Measurements from ENCODE around the gene ANKRD28. TPM values are rescaled to one million over a fixed set of nuclear protein-coding genes. Genes with fewer than 3 reads are reported as not detected.

Gene ANKRD28
- total and polyA plus RNA-seq, 5 donors from 2014 or later: 6.9 to 77.1 (median 9.4) TPM

GRCh38 chr3:15801298-15801697 is 3.5 kb upstream of the ANKRD28 start:
- no peaks in the 10 kb centered on the region for H3K9me3 Mint-ChIP-seq
- Histone ChIP-seq H3K36me3 (ENCODE audit: control insufficient read depth, insufficient read depth, low read length) (no peaks in the 10 kb centered on the region), H3K27me3 (ENCODE audit: control insufficient read depth, insufficient read depth, low read length) (no peaks in the 10 kb centered on the region), H3K4me1 (ENCODE audit: control insufficient read depth, insufficient read depth, low read length, poor library complexity, severe bottlenecking) (peaks cover 54% of the 10 kb centered on the region), H3K9me3 (ENCODE audit: control insufficient read depth in 2 of 2, low read length in 2 of 2) (no peaks in the 10 kb centered on the region), H3K4me3 (ENCODE audit: low read depth, low read length) (peak overlapping the region; percentile 30), H3K27ac (ENCODE audit: insufficient read depth, low read length, poor library complexity, severe bottlenecking) (peak overlapping the region; percentile 37)
- no peaks in the 10 kb centered on the region for H3K27me3 Mint-ChIP-seq
- DNase-seq: no peak
- peaks cover 5% of the 10 kb centered on the region for H3K36me3 Mint-ChIP-seq
- no peak for ATAC-seq (ENCODE audit: low read depth in 2 of 2)
- H3K4me1 Mint-ChIP-seq: peaks cover 57 to 92% (median 70%) of the 10 kb centered on the region in 4 donors
- H3K4me3 Mint-ChIP-seq: peak overlapping the region; percentile 17 to 48 (median 23)
- peak overlapping the region in 1 of 3 donors; percentile 84 for H3K27ac Mint-ChIP-seq

DNA sequence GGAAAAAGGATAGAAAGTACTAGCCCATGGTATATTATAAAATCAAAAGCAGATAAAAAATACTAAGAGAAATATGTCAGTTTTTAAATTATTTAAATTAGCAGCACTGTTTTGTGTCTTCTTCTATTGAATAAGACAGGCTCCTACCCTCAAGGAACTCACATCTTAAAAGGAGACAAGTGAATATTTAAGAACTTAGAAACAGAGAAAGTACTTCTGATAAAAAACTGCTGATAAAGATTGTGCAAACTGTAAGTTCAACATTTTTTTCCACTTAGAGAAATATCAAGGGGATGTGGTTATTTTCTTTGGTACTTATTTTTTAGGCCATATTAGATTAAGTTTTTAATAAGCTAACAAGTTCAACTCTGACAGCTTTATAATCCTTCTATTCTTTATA is 3.0 kb upstream of the ANKRD28 start:
- peak overlapping the region; percentile 56 for H3K27ac ChIP-seq (ENCODE audit: insufficient read depth, low read length, poor library complexity, severe bottlenecking)
- H3K9me3 ChIP-seq (ENCODE audit: control insufficient read depth in 2 of 2, low read length in 2 of 2): no peaks in the 10 kb centered on the region
- H3K27ac Mint-ChIP-seq: no peak overlapping the region
- no peaks in the 10 kb centered on the region for H3K36me3 ChIP-seq (ENCODE audit: control insufficient read depth, insufficient read depth, low read length)
- peak overlapping the region; percentile 14 for H3K4me3 ChIP-seq (ENCODE audit: low read depth, low read length)
- H3K4me1 ChIP-seq (ENCODE audit: control insufficient read depth, insufficient read depth, low read length, poor library complexity, severe bottlenecking): peaks cover 58% of the 10 kb centered on the region
- DNase-seq (no peak), ATAC-seq (ENCODE audit: low read depth in 2 of 2) (no peak)
- no peaks in the 10 kb centered on the region for H3K27me3 ChIP-seq (ENCODE audit: control insufficient read depth, insufficient read depth, low read length)
- no peaks in the 10 kb centered on the region for H3K27me3 Mint-ChIP-seq
- peaks cover 59 to 92% (median 73%) of the 10 kb centered on the region in 4 donors for H3K4me1 Mint-ChIP-seq
- H3K9me3 Mint-ChIP-seq: no peaks in the 10 kb centered on the region
- peaks cover 5% of the 10 kb centered on the region for H3K36me3 Mint-ChIP-seq
- peak overlapping the region in 2 of 4 donors; percentile 24 to 48 for H3K4me3 Mint-ChIP-seq

GRCh38 chr3:15800327-15800726 is 2.5 kb upstream of the ANKRD28 start:
- H3K4me3 Mint-ChIP-seq: peak overlapping the region in 1 of 4 donors; percentile 7
- no peaks in the 10 kb centered on the region for H3K36me3 ChIP-seq (ENCODE audit: control insufficient read depth, insufficient read depth, low read length)
- H3K9me3 ChIP-seq (ENCODE audit: control insufficient read depth in 2 of 2, low read length in 2 of 2): no peaks in the 10 kb centered on the region
- H3K9me3 Mint-ChIP-seq: no peaks in the 10 kb centered on the region
- DNase-seq: no peak
- H3K4me3 ChIP-seq (ENCODE audit: low read depth, low read length): no peak overlapping the region
- H3K4me1 ChIP-seq (ENCODE audit: control insufficient read depth, insufficient read depth, low read length, poor library complexity, severe bottlenecking): peaks cover 58% of the 10 kb centered on the region
- H3K36me3 Mint-ChIP-seq: peaks cover 5% of the 10 kb centered on the region
- H3K4me1 Mint-ChIP-seq: peaks cover 62 to 92% (median 76%) of the 10 kb centered on the region in 4 donors
- no peak for ATAC-seq (ENCODE audit: low read depth in 2 of 2)
- H3K27ac Mint-ChIP-seq: no peak overlapping the region
- no peaks in the 10 kb centered on the region for H3K27me3 ChIP-seq (ENCODE audit: control insufficient read depth, insufficient read depth, low read length)
- peak overlapping the region; percentile 56 for H3K27ac ChIP-seq (ENCODE audit: insufficient read depth, low read length, poor library complexity, severe bottlenecking)
- no peaks in the 10 kb centered on the region for H3K27me3 Mint-ChIP-seq

GRCh38 chr3:15798533-15799245 is 910 bp upstream of the ANKRD28 start:
- Mint-ChIP-seq H3K36me3 (peaks cover 6% of the 10 kb centered on the region), H3K9me3 (no peaks in the 10 kb centered on the region), H3K4me3 (peak overlapping the region in 1 of 4 donors; percentile 83), H3K4me1 (peaks cover 57 to 90% (median 79%) of the 10 kb centered on the region in 4 donors), H3K27me3 (no peaks in the 10 kb centered on the region), H3K27ac (peak overlapping the region in 1 of 3 donors; percentile 46)
- Histone ChIP-seq H3K27me3 (ENCODE audit: control insufficient read depth, insufficient read depth, low read length) (no peaks in the 10 kb centered on the region), H3K36me3 (ENCODE audit: control insufficient read depth, insufficient read depth, low read length) (no peaks in the 10 kb centered on the region), H3K27ac (ENCODE audit: insufficient read depth, low read length, poor library complexity, severe bottlenecking) (no peak overlapping the region), H3K4me3 (ENCODE audit: low read depth, low read length) (no peak overlapping the region), H3K9me3 (ENCODE audit: control insufficient read depth in 2 of 2, low read length in 2 of 2) (no peaks in the 10 kb centered on the region), H3K4me1 (ENCODE audit: control insufficient read depth, insufficient read depth, low read length, poor library complexity, severe bottlenecking) (peaks cover 64% of the 10 kb centered on the region)
- DNase-seq: no peak
- ATAC-seq (ENCODE audit: low read depth in 2 of 2): no peak

- Mint-ChIP-seq H3K4me1 (peaks cover 56 to 77% (median 73%) of the 10 kb centered on the region in 4 donors), H3K4me3 (peak overlapping the region; percentile 48 to 73 (median 66)), H3K9me3 (peaks cover 0 to 3% (median 0%) of the 10 kb centered on the region in 7 donors), H3K27ac (peak overlapping the region; percentile 55 to 82 (median 67)), H3K27me3 (no peaks in the 10 kb centered on the region), H3K36me3 (peaks cover 8% of the 10 kb centered on the region)
- Histone ChIP-seq H3K4me1 (ENCODE audit: control insufficient read depth, insufficient read depth, low read length, poor library complexity, severe bottlenecking) (peaks cover 69% of the 10 kb centered on the region), H3K27me3 (ENCODE audit: control insufficient read depth, insufficient read depth, low read length) (no peaks in the 10 kb centered on the region), H3K36me3 (ENCODE audit: control insufficient read depth, insufficient read depth, low read length) (peaks cover 2% of the 10 kb centered on the region), H3K9me3 (ENCODE audit: control insufficient read depth in 2 of 2, low read length in 2 of 2) (no peaks in the 10 kb centered on the region), H3K4me3 (ENCODE audit: low read depth, low read length) (peak overlapping the region; percentile 75), H3K27ac (ENCODE audit: insufficient read depth, low read length, poor library complexity, severe bottlenecking) (peak overlapping the region; percentile 76)
- peak in 1 of 2 donors; percentile 29 for ATAC-seq (ENCODE audit: low read depth in 2 of 2)
- DNase-seq: no peak
Observed at GRCh38 chr3:15796771-15797641, 773 bp downstream of the ANKRD28 start.

DNA sequence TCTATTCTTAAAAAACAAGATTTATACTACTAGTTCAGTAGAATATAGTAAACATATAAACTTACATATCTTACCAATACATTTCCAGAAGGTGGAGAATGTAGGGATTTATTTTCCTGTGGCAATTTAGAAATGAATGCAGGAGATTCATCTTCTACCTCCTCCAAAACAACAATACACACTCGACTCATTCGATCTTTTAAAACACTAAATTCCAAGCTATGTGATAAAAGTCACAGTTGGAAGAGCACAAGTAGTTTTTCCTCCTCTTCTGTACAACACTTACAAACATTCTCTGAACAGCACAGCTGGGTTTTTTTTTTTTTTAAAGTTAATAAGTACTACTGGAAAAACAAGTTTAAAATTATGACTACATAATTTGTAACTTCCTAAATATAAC is 1.4 kb downstream of the ANKRD28 start:
- Histone ChIP-seq H3K9me3 (ENCODE audit: control insufficient read depth in 2 of 2, low read length in 2 of 2) (no peaks in the 10 kb centered on the region), H3K36me3 (ENCODE audit: control insufficient read depth, insufficient read depth, low read length) (peaks cover 2% of the 10 kb centered on the region), H3K27me3 (ENCODE audit: control insufficient read depth, insufficient read depth, low read length) (no peaks in the 10 kb centered on the region), H3K4me3 (ENCODE audit: low read depth, low read length) (peak overlapping the region; percentile 75), H3K4me1 (ENCODE audit: control insufficient read depth, insufficient read depth, low read length, poor library complexity, severe bottlenecking) (peaks cover 62% of the 10 kb centered on the region), H3K27ac (ENCODE audit: insufficient read depth, low read length, poor library complexity, severe bottlenecking) (peak overlapping the region; percentile 76)
- no peak for DNase-seq
- peaks cover 14% of the 10 kb centered on the region for H3K36me3 Mint-ChIP-seq
- peak overlapping the region; percentile 47 to 73 (median 59) for H3K4me3 Mint-ChIP-seq
- H3K27me3 Mint-ChIP-seq: no peaks in the 10 kb centered on the region
- no peak for ATAC-seq (ENCODE audit: low read depth in 2 of 2)
- peak overlapping the region; percentile 17 to 82 (median 49) for H3K27ac Mint-ChIP-seq
- peaks cover 0 to 5% (median 0%) of the 10 kb centered on the region in 7 donors for H3K9me3 Mint-ChIP-seq
- peaks cover 53 to 77% (median 68%) of the 10 kb centered on the region in 4 donors for H3K4me1 Mint-ChIP-seq

- peak overlapping the region; percentile 3 to 70 (median 39) for H3K4me3 Mint-ChIP-seq
- H3K27me3 ChIP-seq (ENCODE audit: control insufficient read depth, insufficient read depth, low read length): no peaks in the 10 kb centered on the region
- H3K36me3 Mint-ChIP-seq: peaks cover 17% of the 10 kb centered on the region
- DNase-seq (peak in 1 of 3 donors; percentile 20), ATAC-seq (ENCODE audit: low read depth in 2 of 2) (no peak)
- peaks cover 2% of the 10 kb centered on the region for H3K36me3 ChIP-seq (ENCODE audit: control insufficient read depth, insufficient read depth, low read length)
- H3K27me3 Mint-ChIP-seq: no peaks in the 10 kb centered on the region
- peak overlapping the region; percentile 17 to 64 (median 31) for H3K27ac Mint-ChIP-seq
- peak overlapping the region; percentile 75 for H3K4me3 ChIP-seq (ENCODE audit: low read depth, low read length)
- H3K27ac ChIP-seq (ENCODE audit: insufficient read depth, low read length, poor library complexity, severe bottlenecking): peak overlapping the region; percentile 76
- peaks cover 0 to 5% (median 0%) of the 10 kb centered on the region in 7 donors for H3K9me3 Mint-ChIP-seq
- peaks cover 57% of the 10 kb centered on the region for H3K4me1 ChIP-seq (ENCODE audit: control insufficient read depth, insufficient read depth, low read length, poor library complexity, severe bottlenecking)
- peaks cover 53 to 77% (median 64%) of the 10 kb centered on the region in 4 donors for H3K4me1 Mint-ChIP-seq
- H3K9me3 ChIP-seq (ENCODE audit: control insufficient read depth in 2 of 2, low read length in 2 of 2): no peaks in the 10 kb centered on the region
Observed at GRCh38 chr3:15795651-15796308, 2.0 kb downstream of the ANKRD28 start.
